ENCODE results near the gene AKAP7. TPM values are rescaled to one million over a fixed set of nuclear protein-coding genes. Genes with fewer than 3 reads are reported as not detected.
A peak's percentile ranks its signal among the peaks of the same experiment; 100 is the strongest.

The AKAP7 gene
- total RNA-seq, 1 experiment from 2014 or later = 3.1 TPM

GRCh38 chr6:131112249-131112648 lies 23.0 kb upstream of the AKAP7 start:
- Histone ChIP-seq H3K27me3 (ENCODE audit: insufficient read depth, low read length) (no peaks in the 10 kb centered on the region), H3K27ac (ENCODE audit: low read depth, low read length) (no peak overlapping the region), H4K20me1 (ENCODE audit: insufficient read depth) (no peaks in the 10 kb centered on the region), H3K9me2 (ENCODE audit: insufficient read depth) (no peaks in the 10 kb centered on the region), H3K79me2 (ENCODE audit: insufficient read depth, low read length) (no peaks in the 10 kb centered on the region), H2AFZ (ENCODE audit: low read depth, low read length, poor library complexity, severe bottlenecking) (peak overlapping the region; percentile 35), H3K36me3 (ENCODE audit: control insufficient read depth in 1 of 2, insufficient read depth in 2 of 2, low read length in 2 of 2) (no peaks in the 10 kb centered on the region), H3K9ac (ENCODE audit: low read length) (no peak overlapping the region), H3K9me3 (ENCODE audit: control insufficient read depth in 1 of 2, insufficient read depth in 1 of 2, low read depth in 1 of 2, low read length in 2 of 2) (no peaks in the 10 kb centered on the region), H3K4me3 (replicated peaks in 1 of 2; ENCODE audit: low read depth in 1 of 2, low read length in 2 of 2) (no peak overlapping the region), H3K4me2 (ENCODE audit: low read length) (no peak overlapping the region), H3K4me1 (ENCODE audit: control insufficient read depth in 1 of 2, insufficient read depth in 2 of 2, low read length in 2 of 2) (no peaks in the 10 kb centered on the region)
- ChIA-PET POLR2A (no interaction called here), RAD21 (ENCODE audit: low non-redundant PET in 1 of 2, low total read pairs in 2 of 2, uncharacterized antibody in 2 of 2, unreplicated experiment in 2 of 2) (no interaction called here), CTCF (interaction anchor here (0.7 to 2.1 kb wide), 2 partner anchors 228 to 1037 kb away, joined by 3 to 9 read pairs; no protein-coding TSS in a partner anchor)
- no TSS peak for BruUV-seq (replicated peaks)
- DNase-seq (ENCODE audit: low read depth, low spot score) = no peak
- intact Hi-C loops (cut with micrococcal nuclease) = no loop called here
- no peak for ATAC-seq
- TF ChIP-seq SIN3A (IDR thresholded peaks at IDR 0.05; ENCODE audit: low read depth) (no peak), ZNF274 (IDR thresholded peaks at IDR 0.05; ENCODE audit: low read depth, low read length) (no peak), POLR2A (IDR thresholded peaks at IDR 0.05; ENCODE audit: borderline replicate concordance, extremely low read depth, insufficient read depth, insufficient read length) (no peak), SRF (IDR thresholded peaks at IDR 0.05; ENCODE audit: low read depth) (no peak), EGR1 (IDR thresholded peaks at IDR 0.05; ENCODE audit: low read depth) (no peak), ELF1 (IDR thresholded peaks at IDR 0.05; ENCODE audit: borderline replicate concordance, low read depth) (no peak), TCF7L2 (IDR thresholded peaks at IDR 0.05; ENCODE audit: borderline replicate concordance, extremely low read depth, insufficient read depth, insufficient read length) (no peak), JUND (IDR thresholded peaks at IDR 0.05) (no peak), EZH2 (IDR thresholded peaks at IDR 0.05) (no peak), REST (IDR thresholded peaks at IDR 0.05; ENCODE audit: low read depth) (no peak), ZBTB33 (IDR thresholded peaks at IDR 0.05; ENCODE audit: extremely low read depth, insufficient replicate concordance, low read length) (no peak), MAX (IDR thresholded peaks at IDR 0.05) (no peak), EZH2phosphoT487 (IDR thresholded peaks at IDR 0.05; ENCODE audit: borderline replicate concordance) (no peak), YY1 (IDR thresholded peaks at IDR 0.05; ENCODE audit: extremely low read depth, insufficient replicate concordance, low read depth, low read length) (no peak), CEBPB (IDR thresholded peaks at IDR 0.05; ENCODE audit: low read depth) (no peak), CBX3 (IDR thresholded peaks at IDR 0.05; ENCODE audit: low read depth) (no peak), RAD21 (IDR thresholded peaks at IDR 0.05; ENCODE audit: low read depth) (no peak)
- TF ChIP-seq, protein P1, sequence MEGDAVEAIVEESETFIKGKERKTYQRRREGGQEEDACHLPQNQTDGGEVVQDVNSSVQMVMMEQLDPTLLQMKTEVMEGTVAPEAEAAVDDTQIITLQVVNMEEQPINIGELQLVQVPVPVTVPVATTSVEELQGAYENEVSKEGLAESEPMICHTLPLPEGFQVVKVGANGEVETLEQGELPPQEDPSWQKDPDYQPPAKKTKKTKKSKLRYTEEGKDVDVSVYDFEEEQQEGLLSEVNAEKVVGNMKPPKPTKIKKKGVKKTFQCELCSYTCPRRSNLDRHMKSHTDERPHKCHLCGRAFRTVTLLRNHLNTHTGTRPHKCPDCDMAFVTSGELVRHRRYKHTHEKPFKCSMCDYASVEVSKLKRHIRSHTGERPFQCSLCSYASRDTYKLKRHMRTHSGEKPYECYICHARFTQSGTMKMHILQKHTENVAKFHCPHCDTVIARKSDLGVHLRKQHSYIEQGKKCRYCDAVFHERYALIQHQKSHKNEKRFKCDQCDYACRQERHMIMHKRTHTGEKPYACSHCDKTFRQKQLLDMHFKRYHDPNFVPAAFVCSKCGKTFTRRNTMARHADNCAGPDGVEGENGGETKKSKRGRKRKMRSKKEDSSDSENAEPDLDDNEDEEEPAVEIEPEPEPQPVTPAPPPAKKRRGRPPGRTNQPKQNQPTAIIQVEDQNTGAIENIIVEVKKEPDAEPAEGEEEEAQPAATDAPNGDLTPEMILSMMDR (IDR thresholded peaks at IDR 0.05 in 2 of 3, conservative IDR thresholded peaks at IDR 0.05 in 1 of 3; ENCODE audit: borderline replicate concordance in 1 of 3, insufficient read depth in 1 of 3, low read depth in 2 of 3, low read length in 2 of 3) = no peak
- TF ChIP-seq, protein P2, sequence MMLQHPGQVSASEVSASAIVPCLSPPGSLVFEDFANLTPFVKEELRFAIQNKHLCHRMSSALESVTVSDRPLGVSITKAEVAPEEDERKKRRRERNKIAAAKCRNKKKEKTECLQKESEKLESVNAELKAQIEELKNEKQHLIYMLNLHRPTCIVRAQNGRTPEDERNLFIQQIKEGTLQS (IDR thresholded peaks at IDR 0.05) = no peak
